Measurements from ENCODE around the gene CCDC27. TPM values are rescaled to one million over a fixed set of nuclear protein-coding genes. Genes with fewer than 3 reads are reported as not detected.

The CCDC27 gene
- total and polyA plus RNA-seq, 2 of the 8 experiments (the other 6 are each of a cell fraction or from before 2014, with no cell fraction given) = 0.15 TPM; not detected in 1

GRCh38 chr1:3736131-3736561 lies 16.1 kb upstream of the CCDC27 start (continued):
- TF ChIP-seq CHD7 (IDR thresholded peaks at IDR 0.05; ENCODE audit: insufficient replicate concordance, low read length) (no peak), BRCA1 (IDR thresholded peaks at IDR 0.05; ENCODE audit: low read depth, low read length) (no peak), POLR2AphosphoS5 (IDR thresholded peaks at IDR 0.05; ENCODE audit: low read depth, low read length) (no peak), TAF7 (optimal IDR thresholded peaks at IDR 0.05; ENCODE audit: borderline replicate concordance, low read depth, low read length) (no peak), RBBP5 (IDR thresholded peaks at IDR 0.05; ENCODE audit: borderline replicate concordance, low read depth, low read length) (no peak), YY1 (IDR thresholded peaks at IDR 0.05; ENCODE audit: low read depth, low read length) (no peak), USF2 (IDR thresholded peaks at IDR 0.05; ENCODE audit: low read length) (no peak)

All from H1 (cell line).